HEK293 (cell line): ENCODE measurements around the gene TMPRSS12.

Experiments
- FEZF1 ChIP-seq: fragments of 450-650 bp; formaldehyde crosslinking; IDR thresholded peaks from 2 replicates; pipeline ENCODE4 v1.5.1; 2016; ENCODE audit warnings: missing biosample characterization, missing genetic modification characterization
- GLI4 ChIP-seq: fragments of 450-650 bp; formaldehyde crosslinking; IDR thresholded peaks from 2 replicates; pipeline ENCODE4 v1.5.1; 2016; ENCODE audit warnings: missing biosample characterization, missing genetic modification characterization
- SETDB1 ChIP-seq: IDR thresholded peaks from one replicate; pipeline ENCODE4 v1.6.1; 2017; ENCODE audit warnings: mild to moderate bottlenecking, low read length, moderate library complexity, mixed read lengths; ENCODE audit not compliant: insufficient read length
- SP2 ChIP-seq: fragments of 450-650 bp; formaldehyde crosslinking; IDR thresholded peaks from 2 replicates; pipeline ENCODE4 v1.5.1; 2016; ENCODE audit warnings: missing biosample characterization, missing genetic modification characterization
- ZBTB1 ChIP-seq: fragments of 450-650 bp; formaldehyde crosslinking; IDR thresholded peaks from 2 replicates; pipeline ENCODE4 v1.5.1; 2016; ENCODE audit warnings: missing biosample characterization, missing genetic modification characterization
- ZNF138 ChIP-seq: fragments of 450-650 bp; formaldehyde crosslinking; IDR thresholded peaks from 2 replicates; pipeline ENCODE4 v1.5.1; 2016; ENCODE audit warnings: missing biosample characterization, missing genetic modification characterization, borderline replicate concordance
- ZNF302 ChIP-seq: fragments of 450-650 bp; formaldehyde crosslinking; IDR thresholded peaks from 2 replicates; pipeline ENCODE4 v1.5.1; 2016; ENCODE audit warnings: missing biosample characterization, missing genetic modification characterization, low read depth
- ZNF350 ChIP-seq: fragments of 450-650 bp; formaldehyde crosslinking; IDR thresholded peaks from 2 replicates; pipeline ENCODE4 v1.5.0; 2017; ENCODE audit warnings: missing biosample characterization, mild to moderate bottlenecking, missing genetic modification characterization
- ZNF549 ChIP-seq: fragments of 450-650 bp; IDR thresholded peaks from 2 replicates; pipeline ENCODE4 v1.5.1; 2018; ENCODE audit warnings: missing biosample characterization, missing genetic modification characterization, mild to moderate bottlenecking, inconsistent platforms, moderate library complexity
- ZNF629 ChIP-seq: fragments of 450-650 bp; formaldehyde crosslinking; IDR thresholded peaks from 2 replicates; pipeline ENCODE4 v1.5.1; 2017; ENCODE audit warnings: missing biosample characterization, missing genetic modification characterization
- TF ChIP-seq, protein P1 (sequence below): fragments of 450-650 bp; formaldehyde crosslinking; IDR thresholded peaks from 2 replicates; pipeline ENCODE4 v1.5.1; 2016; ENCODE audit warnings: missing biosample characterization, missing genetic modification characterization
- TF ChIP-seq, protein P2 (sequence below): fragments of 450-650 bp; formaldehyde crosslinking; IDR thresholded peaks from 2 replicates; pipeline ENCODE4 v1.5.1; 2016; ENCODE audit warnings: missing biosample characterization, missing genetic modification characterization
- TF ChIP-seq, protein P3 (sequence below): fragments of 450-650 bp; formaldehyde crosslinking; IDR thresholded peaks from 2 replicates; pipeline ENCODE4 v1.5.1; 2016; ENCODE audit warnings: missing biosample characterization, missing genetic modification characterization, low read depth

DNA sequence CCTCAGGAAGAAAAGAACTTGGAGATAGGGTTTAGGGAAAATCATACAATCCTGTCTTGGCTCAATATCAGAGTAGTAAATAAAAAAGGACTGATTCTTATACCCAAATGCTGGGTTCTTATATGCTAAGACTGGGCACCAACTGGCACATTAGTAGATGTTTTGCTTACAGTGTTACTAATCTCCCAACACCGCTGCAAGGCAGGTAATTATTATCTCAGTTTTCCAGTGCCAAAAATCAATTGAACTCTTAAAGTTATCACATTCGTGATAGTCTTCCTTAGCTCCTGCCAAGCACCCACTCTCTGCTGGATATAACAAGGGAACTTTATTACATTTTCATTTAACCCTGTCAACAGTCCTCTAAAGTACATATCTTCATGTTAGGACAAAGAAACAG lies 84.6 kb downstream of the TMPRSS12 start:
- TF ChIP-seq ZNF138 (tag by site-specific recombination) (no peak), ZNF629 (no peak), SP2 (tag by site-specific recombination) (no peak), ZNF549 (tag by site-specific recombination) (no peak), SETDB1 (no peak), ZBTB1 (tag by site-specific recombination) (no peak), ZNF302 (tag by site-specific recombination) (no peak), FEZF1 (tag by site-specific recombination) (no peak), GLI4 (tag by site-specific recombination) (no peak), ZNF350 (no peak)
- TF ChIP-seq, protein P1, sequence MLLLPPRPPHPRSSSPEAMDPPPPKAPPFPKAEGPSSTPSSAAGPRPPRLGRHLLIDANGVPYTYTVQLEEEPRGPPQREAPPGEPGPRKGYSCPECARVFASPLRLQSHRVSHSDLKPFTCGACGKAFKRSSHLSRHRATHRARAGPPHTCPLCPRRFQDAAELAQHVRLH (tag by site-specific recombination), result no peak
- TF ChIP-seq, protein P2, sequence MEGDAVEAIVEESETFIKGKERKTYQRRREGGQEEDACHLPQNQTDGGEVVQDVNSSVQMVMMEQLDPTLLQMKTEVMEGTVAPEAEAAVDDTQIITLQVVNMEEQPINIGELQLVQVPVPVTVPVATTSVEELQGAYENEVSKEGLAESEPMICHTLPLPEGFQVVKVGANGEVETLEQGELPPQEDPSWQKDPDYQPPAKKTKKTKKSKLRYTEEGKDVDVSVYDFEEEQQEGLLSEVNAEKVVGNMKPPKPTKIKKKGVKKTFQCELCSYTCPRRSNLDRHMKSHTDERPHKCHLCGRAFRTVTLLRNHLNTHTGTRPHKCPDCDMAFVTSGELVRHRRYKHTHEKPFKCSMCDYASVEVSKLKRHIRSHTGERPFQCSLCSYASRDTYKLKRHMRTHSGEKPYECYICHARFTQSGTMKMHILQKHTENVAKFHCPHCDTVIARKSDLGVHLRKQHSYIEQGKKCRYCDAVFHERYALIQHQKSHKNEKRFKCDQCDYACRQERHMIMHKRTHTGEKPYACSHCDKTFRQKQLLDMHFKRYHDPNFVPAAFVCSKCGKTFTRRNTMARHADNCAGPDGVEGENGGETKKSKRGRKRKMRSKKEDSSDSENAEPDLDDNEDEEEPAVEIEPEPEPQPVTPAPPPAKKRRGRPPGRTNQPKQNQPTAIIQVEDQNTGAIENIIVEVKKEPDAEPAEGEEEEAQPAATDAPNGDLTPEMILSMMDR, result no peak
- TF ChIP-seq, protein P3, sequence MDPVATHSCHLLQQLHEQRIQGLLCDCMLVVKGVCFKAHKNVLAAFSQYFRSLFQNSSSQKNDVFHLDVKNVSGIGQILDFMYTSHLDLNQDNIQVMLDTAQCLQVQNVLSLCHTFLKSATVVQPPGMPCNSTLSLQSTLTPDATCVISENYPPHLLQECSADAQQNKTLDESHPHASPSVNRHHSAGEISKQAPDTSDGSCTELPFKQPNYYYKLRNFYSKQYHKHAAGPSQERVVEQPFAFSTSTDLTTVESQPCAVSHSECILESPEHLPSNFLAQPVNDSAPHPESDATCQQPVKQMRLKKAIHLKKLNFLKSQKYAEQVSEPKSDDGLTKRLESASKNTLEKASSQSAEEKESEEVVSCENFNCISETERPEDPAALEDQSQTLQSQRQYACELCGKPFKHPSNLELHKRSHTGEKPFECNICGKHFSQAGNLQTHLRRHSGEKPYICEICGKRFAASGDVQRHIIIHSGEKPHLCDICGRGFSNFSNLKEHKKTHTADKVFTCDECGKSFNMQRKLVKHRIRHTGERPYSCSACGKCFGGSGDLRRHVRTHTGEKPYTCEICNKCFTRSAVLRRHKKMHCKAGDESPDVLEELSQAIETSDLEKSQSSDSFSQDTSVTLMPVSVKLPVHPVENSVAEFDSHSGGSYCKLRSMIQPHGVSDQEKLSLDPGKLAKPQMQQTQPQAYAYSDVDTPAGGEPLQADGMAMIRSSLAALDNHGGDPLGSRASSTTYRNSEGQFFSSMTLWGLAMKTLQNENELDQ (tag by site-specific recombination), result no peak
